Measurements from ENCODE around the gene NPIPA1. TPM values are rescaled to one million over a fixed set of nuclear protein-coding genes. Genes with fewer than 3 reads are reported as not detected.
"Not testable (repeated sequence)": the region's sequence is repeated elsewhere in the genome, so short reads cannot be mapped to it uniquely, and the experiment has no call there.

NPIPA1 gene
- total and polyA plus RNA-seq, 5 donors = 40.7 to 76.6 (median 60.0) TPM

GRCh38 chr16:14912588-14912987 lies 24.7 kb upstream of the NPIPA1 start:
- DNase-seq; H3K27ac ChIP-seq (ENCODE audit: low read length); H3K27me3 ChIP-seq (ENCODE audit: control insufficient read depth, insufficient read depth); H3K4me3 ChIP-seq (ENCODE audit: low read length); ATAC-seq; intact Hi-C loops (cut with DNase I); H3K4me1 ChIP-seq (ENCODE audit: control insufficient read depth, insufficient read depth, low read length); H3K9me3 ChIP-seq (ENCODE audit: control insufficient read depth, low read length): not testable (repeated sequence)
- 63% methylated on average over 2 of the region's 11 CpGs for WGBS

- DNase-seq = peak in 2 of 3 donors; percentile 38 to 74
- H3K9me3 ChIP-seq (ENCODE audit: control insufficient read depth, low read length); H3K4me3 ChIP-seq (ENCODE audit: low read length); intact Hi-C loops (cut with DNase I); H3K4me1 ChIP-seq (ENCODE audit: control insufficient read depth, insufficient read depth, low read length); ATAC-seq; H3K27me3 ChIP-seq (ENCODE audit: control insufficient read depth, insufficient read depth); H3K27ac ChIP-seq (ENCODE audit: low read length): not testable (repeated sequence)
- WGBS = 64% methylated on average over 13 of the region's 21 CpGs
Observed at GRCh38 chr16:14918504-14918903, 18.7 kb upstream of the NPIPA1 start.

GRCh38 chr16:14919837-14920600 lies 17.2 kb upstream of the NPIPA1 start:
- peak; percentile 23 to 72 (median 58) for DNase-seq
- H3K4me3 ChIP-seq (ENCODE audit: low read length); intact Hi-C loops (cut with DNase I); H3K27me3 ChIP-seq (ENCODE audit: control insufficient read depth, insufficient read depth); H3K4me1 ChIP-seq (ENCODE audit: control insufficient read depth, insufficient read depth, low read length); H3K27ac ChIP-seq (ENCODE audit: low read length); H3K9me3 ChIP-seq (ENCODE audit: control insufficient read depth, low read length); ATAC-seq: not testable (repeated sequence)
- WGBS = 72% methylated on average over 30 of the region's 41 CpGs

GRCh38 chr16:14922285-14922684 lies 15.0 kb upstream of the NPIPA1 start:
- H3K4me1 ChIP-seq (ENCODE audit: control insufficient read depth, insufficient read depth, low read length); H3K27ac ChIP-seq (ENCODE audit: low read length); ATAC-seq; H3K4me3 ChIP-seq (ENCODE audit: low read length); H3K27me3 ChIP-seq (ENCODE audit: control insufficient read depth, insufficient read depth); intact Hi-C loops (cut with DNase I); H3K9me3 ChIP-seq (ENCODE audit: control insufficient read depth, low read length): not testable (repeated sequence)
- WGBS = 92% methylated on average over 10 of the region's 27 CpGs
- peak in 1 of 3 donors; percentile 28 for DNase-seq

- WGBS = 91% methylated on average over 8 of the region's 16 CpGs
- H3K4me1 ChIP-seq (ENCODE audit: control insufficient read depth, insufficient read depth, low read length); H3K4me3 ChIP-seq (ENCODE audit: low read length); H3K9me3 ChIP-seq (ENCODE audit: control insufficient read depth, low read length); H3K27ac ChIP-seq (ENCODE audit: low read length); H3K27me3 ChIP-seq (ENCODE audit: control insufficient read depth, insufficient read depth); intact Hi-C loops (cut with DNase I); ATAC-seq: not testable (repeated sequence)
- peak in 1 of 3 donors; percentile 7 for DNase-seq
Observed at GRCh38 chr16:14922968-14923367, 14.3 kb upstream of the NPIPA1 start.

- H3K4me1 ChIP-seq (ENCODE audit: control insufficient read depth, insufficient read depth, low read length); ATAC-seq; H3K27ac ChIP-seq (ENCODE audit: low read length); H3K9me3 ChIP-seq (ENCODE audit: control insufficient read depth, low read length); H3K4me3 ChIP-seq (ENCODE audit: low read length); H3K27me3 ChIP-seq (ENCODE audit: control insufficient read depth, insufficient read depth); intact Hi-C loops (cut with DNase I): not testable (repeated sequence)
- WGBS = 77% methylated on average over 13 of the region's 31 CpGs
- peak in 1 of 3 donors; percentile 29 for DNase-seq
Observed at GRCh38 chr16:14923394-14924088, 13.7 kb upstream of the NPIPA1 start.

GRCh38 chr16:14924359-14924758 lies 12.9 kb upstream of the NPIPA1 start:
- peak in 1 of 3 donors; percentile 14 for DNase-seq
- intact Hi-C loops (cut with DNase I); H3K4me3 ChIP-seq (ENCODE audit: low read length); H3K27me3 ChIP-seq (ENCODE audit: control insufficient read depth, insufficient read depth); H3K4me1 ChIP-seq (ENCODE audit: control insufficient read depth, insufficient read depth, low read length); ATAC-seq; H3K9me3 ChIP-seq (ENCODE audit: control insufficient read depth, low read length); H3K27ac ChIP-seq (ENCODE audit: low read length): not testable (repeated sequence)
- WGBS = 94% methylated on average over 5 of the region's 17 CpGs

- H3K27me3 ChIP-seq (ENCODE audit: control insufficient read depth, insufficient read depth); H3K9me3 ChIP-seq (ENCODE audit: control insufficient read depth, low read length); DNase-seq; H3K27ac ChIP-seq (ENCODE audit: low read length); H3K4me3 ChIP-seq (ENCODE audit: low read length); intact Hi-C loops (cut with DNase I); H3K4me1 ChIP-seq (ENCODE audit: control insufficient read depth, insufficient read depth, low read length): not testable (repeated sequence)
- WGBS = 93% methylated on average over 6 of the region's 18 CpGs
- ATAC-seq = peak in 1 of 2 donors; percentile 19
Observed at GRCh38 chr16:14924982-14925381, 12.3 kb upstream of the NPIPA1 start.

- H3K4me1 ChIP-seq (ENCODE audit: control insufficient read depth, insufficient read depth, low read length); H3K9me3 ChIP-seq (ENCODE audit: control insufficient read depth, low read length); H3K27ac ChIP-seq (ENCODE audit: low read length); H3K4me3 ChIP-seq (ENCODE audit: low read length); intact Hi-C loops (cut with DNase I); H3K27me3 ChIP-seq (ENCODE audit: control insufficient read depth, insufficient read depth): not testable (repeated sequence)
- ATAC-seq (peak; percentile 86 to 95), DNase-seq (peak; percentile 14 to 60 (median 46))
- 70% methylated on average over 6 of the region's 31 CpGs for WGBS
Observed at GRCh38 chr16:14928064-14928714, 9.1 kb upstream of the NPIPA1 start.

GRCh38 chr16:14929176-14929575 lies 8.1 kb upstream of the NPIPA1 start:
- 80% methylated on average over 16 of the region's 26 CpGs for WGBS
- H3K9me3 ChIP-seq (ENCODE audit: control insufficient read depth, low read length); intact Hi-C loops (cut with DNase I); H3K4me3 ChIP-seq (ENCODE audit: low read length); H3K27me3 ChIP-seq (ENCODE audit: control insufficient read depth, insufficient read depth); H3K4me1 ChIP-seq (ENCODE audit: control insufficient read depth, insufficient read depth, low read length); ATAC-seq; H3K27ac ChIP-seq (ENCODE audit: low read length): not testable (repeated sequence)
- peak in 1 of 3 donors; percentile 50 for DNase-seq

GRCh38 chr16:14930246-14930645 lies 7.0 kb upstream of the NPIPA1 start:
- DNase-seq = peak in 1 of 3 donors; percentile 34
- WGBS = 88% methylated on average over 10 of the region's 25 CpGs

More at GRCh38 chr16:14930246-14930645, 7.0 kb upstream of the NPIPA1 start:
- H3K9me3 ChIP-seq (ENCODE audit: control insufficient read depth, low read length); H3K4me1 ChIP-seq (ENCODE audit: control insufficient read depth, insufficient read depth, low read length); intact Hi-C loops (cut with DNase I); H3K27me3 ChIP-seq (ENCODE audit: control insufficient read depth, insufficient read depth); ATAC-seq; H3K27ac ChIP-seq (ENCODE audit: low read length); H3K4me3 ChIP-seq (ENCODE audit: low read length): not testable (repeated sequence)
